ENCODE measurements around the gene PKP4. TPM values are rescaled to one million over a fixed set of nuclear protein-coding genes. Genes with fewer than 3 reads are reported as not detected.

PKP4 gene
- total RNA-seq, 1 donor from 2014 or later = 64.9 TPM

GRCh38 chr2:158713523-158714138, 256.9 kb downstream of the PKP4 start:
- peaks cover 5% of the 10 kb centered on the region for H3K9me3 Mint-ChIP-seq (ENCODE audit: unreplicated experiment)
- H3K36me3 Mint-ChIP-seq (ENCODE audit: low read depth, unreplicated experiment) = peaks cover 6% of the 10 kb centered on the region
- DNase-seq (ENCODE audit: low spot score) = no peak
- H3K27me3 Mint-ChIP-seq (ENCODE audit: unreplicated experiment) = no peaks in the 10 kb centered on the region
- H3K27ac Mint-ChIP-seq (ENCODE audit: unreplicated experiment) = peak overlapping the region; percentile 6
- TF ChIP-seq, protein P1, sequence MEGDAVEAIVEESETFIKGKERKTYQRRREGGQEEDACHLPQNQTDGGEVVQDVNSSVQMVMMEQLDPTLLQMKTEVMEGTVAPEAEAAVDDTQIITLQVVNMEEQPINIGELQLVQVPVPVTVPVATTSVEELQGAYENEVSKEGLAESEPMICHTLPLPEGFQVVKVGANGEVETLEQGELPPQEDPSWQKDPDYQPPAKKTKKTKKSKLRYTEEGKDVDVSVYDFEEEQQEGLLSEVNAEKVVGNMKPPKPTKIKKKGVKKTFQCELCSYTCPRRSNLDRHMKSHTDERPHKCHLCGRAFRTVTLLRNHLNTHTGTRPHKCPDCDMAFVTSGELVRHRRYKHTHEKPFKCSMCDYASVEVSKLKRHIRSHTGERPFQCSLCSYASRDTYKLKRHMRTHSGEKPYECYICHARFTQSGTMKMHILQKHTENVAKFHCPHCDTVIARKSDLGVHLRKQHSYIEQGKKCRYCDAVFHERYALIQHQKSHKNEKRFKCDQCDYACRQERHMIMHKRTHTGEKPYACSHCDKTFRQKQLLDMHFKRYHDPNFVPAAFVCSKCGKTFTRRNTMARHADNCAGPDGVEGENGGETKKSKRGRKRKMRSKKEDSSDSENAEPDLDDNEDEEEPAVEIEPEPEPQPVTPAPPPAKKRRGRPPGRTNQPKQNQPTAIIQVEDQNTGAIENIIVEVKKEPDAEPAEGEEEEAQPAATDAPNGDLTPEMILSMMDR (IDR thresholded peaks at IDR 0.05; ENCODE audit: unreplicated experiment) = no peak
- no peak overlapping the region for H3K4me3 Mint-ChIP-seq (ENCODE audit: unreplicated experiment)
- peaks cover 39% of the 10 kb centered on the region for H3K4me1 Mint-ChIP-seq (ENCODE audit: unreplicated experiment)

GRCh38 chr2:158714420-158714819, 257.7 kb downstream of the PKP4 start:
- Mint-ChIP-seq H3K27me3 (ENCODE audit: unreplicated experiment) (no peaks in the 10 kb centered on the region), H3K9me3 (ENCODE audit: unreplicated experiment) (peaks cover 5% of the 10 kb centered on the region), H3K36me3 (ENCODE audit: low read depth, unreplicated experiment) (peaks cover 6% of the 10 kb centered on the region), H3K4me3 (ENCODE audit: unreplicated experiment) (no peak overlapping the region), H3K27ac (ENCODE audit: unreplicated experiment) (peak overlapping the region; percentile 6), H3K4me1 (ENCODE audit: unreplicated experiment) (peaks cover 44% of the 10 kb centered on the region)
- TF ChIP-seq, protein P1 (IDR thresholded peaks at IDR 0.05; ENCODE audit: unreplicated experiment) = no peak
- no peak for DNase-seq (ENCODE audit: low spot score)

DNA sequence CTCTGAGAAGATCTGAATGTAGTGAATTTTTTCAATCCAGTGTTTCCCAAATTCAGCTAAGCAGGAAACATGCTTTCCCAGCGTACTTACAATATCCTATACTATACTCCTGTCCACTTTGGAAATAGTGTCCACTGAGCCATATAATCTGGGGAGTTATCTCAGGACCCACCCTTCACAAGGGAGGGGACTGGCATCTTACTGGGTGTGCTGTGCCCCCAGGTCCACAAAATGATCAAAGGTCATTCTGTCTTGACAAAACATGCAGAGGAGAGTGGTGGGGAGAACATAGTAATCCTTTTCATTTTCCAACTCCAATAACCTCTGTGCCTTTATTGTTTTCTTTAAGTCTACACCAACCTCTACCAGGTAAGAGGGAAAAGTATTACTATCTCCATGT, 258.6 kb downstream of the PKP4 start:
- Mint-ChIP-seq H3K9me3 (ENCODE audit: unreplicated experiment) (peaks cover 5% of the 10 kb centered on the region), H3K4me3 (ENCODE audit: unreplicated experiment) (no peak overlapping the region), H3K4me1 (ENCODE audit: unreplicated experiment) (peaks cover 50% of the 10 kb centered on the region), H3K27ac (ENCODE audit: unreplicated experiment) (peak overlapping the region; percentile 95), H3K27me3 (ENCODE audit: unreplicated experiment) (no peaks in the 10 kb centered on the region), H3K36me3 (ENCODE audit: low read depth, unreplicated experiment) (peaks cover 6% of the 10 kb centered on the region)
- no peak for DNase-seq (ENCODE audit: low spot score)
- TF ChIP-seq, protein P1 (IDR thresholded peaks at IDR 0.05; ENCODE audit: unreplicated experiment) = no peak

- H3K36me3 Mint-ChIP-seq (ENCODE audit: low read depth, unreplicated experiment) = peaks cover 6% of the 10 kb centered on the region
- no peak overlapping the region for H3K4me3 Mint-ChIP-seq (ENCODE audit: unreplicated experiment)
- peak; percentile 56 for DNase-seq (ENCODE audit: low spot score)
- H3K4me1 Mint-ChIP-seq (ENCODE audit: unreplicated experiment) = peaks cover 55% of the 10 kb centered on the region
- H3K27ac Mint-ChIP-seq (ENCODE audit: unreplicated experiment) = peak overlapping the region; percentile 97
- TF ChIP-seq, protein P1 (IDR thresholded peaks at IDR 0.05; ENCODE audit: unreplicated experiment) = no peak
- H3K9me3 Mint-ChIP-seq (ENCODE audit: unreplicated experiment) = peaks cover 5% of the 10 kb centered on the region
- H3K27me3 Mint-ChIP-seq (ENCODE audit: unreplicated experiment) = no peaks in the 10 kb centered on the region
These were observed 259.5 kb downstream of the PKP4 start for GRCh38 chr2:158716121-158716791.

GRCh38 chr2:158716921-158717320, 260.2 kb downstream of the PKP4 start:
- peak overlapping the region; percentile 97 for H3K27ac Mint-ChIP-seq (ENCODE audit: unreplicated experiment)
- H3K4me1 Mint-ChIP-seq (ENCODE audit: unreplicated experiment) = peaks cover 56% of the 10 kb centered on the region
- no peaks in the 10 kb centered on the region for H3K27me3 Mint-ChIP-seq (ENCODE audit: unreplicated experiment)
- peaks cover 6% of the 10 kb centered on the region for H3K36me3 Mint-ChIP-seq (ENCODE audit: low read depth, unreplicated experiment)
- peaks cover 5% of the 10 kb centered on the region for H3K9me3 Mint-ChIP-seq (ENCODE audit: unreplicated experiment)
- no peak overlapping the region for H3K4me3 Mint-ChIP-seq (ENCODE audit: unreplicated experiment)
- TF ChIP-seq, protein P1 (IDR thresholded peaks at IDR 0.05; ENCODE audit: unreplicated experiment) = no peak
- no peak for DNase-seq (ENCODE audit: low spot score)

All from endothelial cell (in vitro differentiated cells).